GM18502 (cell line): ENCODE data around the gene PPP2R3B.
"Not testable (repeated sequence)": the region's sequence is repeated elsewhere in the genome, so short reads cannot be mapped to it uniquely, and the experiment has no call there.

Experiments used
- ATAC-seq: cut with Tn5 transposase; IDR thresholded peaks from one replicate; pipeline ENCODE4 v1.9.1; 2021; ENCODE audit warnings: mild to moderate bottlenecking; ENCODE audit not compliant: unreplicated experiment, poor library complexity

PPP2R3B gene

DNA sequence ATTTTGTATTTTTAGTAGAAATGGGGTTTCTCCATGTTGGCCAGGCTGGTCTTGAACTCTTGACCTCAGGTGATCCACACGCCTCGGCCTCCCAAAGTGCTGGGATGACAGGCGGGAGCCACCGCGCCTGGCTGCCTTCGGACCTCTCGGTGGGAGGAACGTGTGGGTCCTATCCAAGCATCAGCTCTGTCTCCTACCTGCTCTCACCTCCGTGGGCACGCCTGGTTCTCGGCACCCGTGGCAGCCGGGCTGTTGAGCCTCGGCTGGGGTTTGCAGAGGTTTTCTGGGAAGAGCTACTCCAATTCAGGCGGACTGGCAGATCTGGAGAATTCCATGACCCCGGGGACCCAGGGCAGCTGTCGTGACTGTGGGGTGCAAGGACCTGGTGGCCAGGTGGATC lies 23.6 kb upstream of the PPP2R3B start:
- no peak for ATAC-seq

DNA sequence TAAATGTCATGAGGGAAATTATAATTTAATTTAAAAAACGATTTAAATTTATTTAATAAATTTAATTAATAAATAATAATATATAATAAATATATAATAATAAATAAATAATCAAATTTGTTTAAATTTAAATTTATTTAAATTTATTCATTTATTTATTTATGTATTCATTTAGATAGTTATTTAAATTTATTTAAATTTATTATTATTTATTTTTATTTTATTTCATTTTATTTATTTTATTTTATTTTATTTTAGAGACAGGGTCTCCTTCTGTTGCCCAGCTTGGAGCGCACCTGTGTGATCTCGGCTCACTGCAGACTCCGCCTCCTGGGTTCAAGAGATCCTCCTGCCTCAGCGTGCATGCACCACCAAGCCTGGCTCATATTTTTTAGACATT lies 18.4 kb upstream of the PPP2R3B start:
- ATAC-seq: no peak

DNA sequence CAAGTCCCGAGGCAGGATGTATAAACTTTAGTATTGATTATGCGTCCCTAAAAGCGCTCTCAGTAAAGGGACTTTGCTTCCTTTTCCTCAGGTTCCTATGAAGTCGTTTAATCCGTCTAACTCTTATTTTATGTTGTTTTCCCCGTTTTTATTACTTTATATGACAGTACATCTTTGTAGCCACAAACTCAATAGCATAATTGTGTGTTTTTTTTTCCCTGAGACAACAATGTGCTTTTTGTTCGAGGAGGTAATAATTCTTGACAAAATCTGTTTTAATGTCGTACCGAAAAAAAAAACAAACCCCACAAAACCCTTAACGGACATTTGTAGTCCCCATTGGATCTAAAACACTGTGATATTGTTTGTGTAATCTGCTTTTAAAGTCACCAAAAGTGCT lies 17.9 kb upstream of the PPP2R3B start:
- no peak for ATAC-seq

DNA sequence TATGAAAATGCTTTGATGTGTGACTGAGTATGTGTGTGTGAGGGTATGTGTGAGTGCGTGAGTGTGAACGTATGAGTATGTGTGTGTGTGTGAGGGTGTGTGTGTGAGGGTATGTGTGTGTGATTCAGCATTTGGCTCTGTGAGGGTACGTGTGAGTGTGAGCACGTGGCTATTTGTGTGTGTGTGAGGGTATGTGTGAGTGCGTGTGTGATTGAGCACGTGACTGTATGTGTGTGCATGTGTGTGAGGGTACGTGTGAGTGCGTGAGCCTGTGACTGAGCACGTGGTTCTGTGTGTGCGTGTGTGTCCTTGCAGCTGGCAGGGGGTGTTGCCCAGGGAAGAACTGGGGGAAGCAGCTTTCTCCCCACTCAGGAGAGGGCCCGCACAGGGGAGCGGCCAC lies 16.1 kb upstream of the PPP2R3B start:
- ATAC-seq: no peak

DNA sequence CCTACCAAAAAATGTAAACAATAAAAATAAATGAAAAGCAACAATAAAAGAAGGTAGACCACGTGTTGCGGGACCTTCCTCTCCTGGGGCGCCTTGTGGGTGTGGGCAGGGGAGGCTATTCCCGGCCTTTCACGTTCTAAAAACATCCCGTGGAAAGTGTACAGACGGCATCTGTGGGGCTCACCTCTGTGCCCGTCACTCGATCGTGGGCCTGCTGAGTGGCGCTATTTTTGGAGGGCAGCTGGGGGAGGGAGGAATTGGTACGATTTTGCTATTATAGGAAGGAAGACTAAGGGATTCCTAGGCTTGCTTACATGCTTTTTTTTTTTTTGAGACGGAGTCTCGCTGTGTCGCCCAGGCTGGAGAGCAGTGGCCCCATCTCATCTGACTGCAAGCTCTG lies 13.6 kb upstream of the PPP2R3B start:
- ATAC-seq: no peak

DNA sequence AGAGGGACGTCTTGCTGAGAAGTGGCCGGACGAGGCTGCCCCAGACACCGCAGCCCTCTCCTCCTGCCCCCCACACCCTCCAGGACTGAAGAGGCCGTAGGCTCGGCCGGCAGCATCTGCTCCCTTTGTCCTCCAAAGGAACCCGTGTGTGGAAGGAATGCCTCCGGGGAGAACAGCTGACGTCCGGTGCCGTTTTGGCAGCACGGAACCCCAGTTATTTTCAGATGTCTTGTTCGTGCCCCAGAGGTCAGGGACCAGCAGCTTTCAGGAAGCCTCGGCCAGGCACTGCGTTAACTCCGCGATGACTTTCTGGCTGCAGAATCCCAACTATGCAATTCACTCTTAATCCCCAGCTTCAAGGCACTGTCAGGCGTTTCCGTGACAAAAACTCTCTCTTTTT lies 10.9 kb upstream of the PPP2R3B start:
- ATAC-seq: no peak

DNA sequence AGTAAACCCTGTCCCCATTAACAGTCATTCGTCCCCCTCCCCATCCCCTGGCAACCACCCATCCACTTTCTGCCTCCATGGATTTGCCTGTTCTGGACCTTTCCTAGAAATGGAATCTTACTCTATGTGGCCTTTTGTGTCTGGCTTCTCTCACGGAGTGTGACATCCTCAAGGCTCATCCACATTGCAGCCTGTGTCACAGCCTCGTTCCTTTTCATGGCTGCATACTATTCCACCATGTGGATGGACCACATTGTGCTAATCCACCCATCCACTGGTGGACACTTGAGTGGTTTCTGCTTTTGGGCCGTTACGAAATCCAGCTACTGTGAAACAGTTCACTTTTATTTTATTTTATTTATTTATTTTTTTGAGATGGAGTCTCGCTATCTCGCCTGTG lies 8.1 kb upstream of the PPP2R3B start:
- ATAC-seq: no peak

DNA sequence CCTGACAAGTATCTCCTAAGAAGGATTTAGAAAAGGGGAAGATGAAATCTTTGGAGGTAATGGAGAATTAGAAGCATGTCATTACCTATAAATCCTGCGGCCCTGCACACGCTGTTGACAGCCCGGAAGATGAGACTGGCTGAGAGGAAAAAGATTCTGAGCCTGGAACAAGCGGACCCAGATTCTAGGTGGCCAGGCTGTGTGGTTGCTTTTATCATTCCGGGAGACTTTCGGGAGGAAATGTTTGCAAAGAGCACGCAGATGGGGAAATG lies 5.8 kb upstream of the PPP2R3B start:
- ATAC-seq: no peak

DNA sequence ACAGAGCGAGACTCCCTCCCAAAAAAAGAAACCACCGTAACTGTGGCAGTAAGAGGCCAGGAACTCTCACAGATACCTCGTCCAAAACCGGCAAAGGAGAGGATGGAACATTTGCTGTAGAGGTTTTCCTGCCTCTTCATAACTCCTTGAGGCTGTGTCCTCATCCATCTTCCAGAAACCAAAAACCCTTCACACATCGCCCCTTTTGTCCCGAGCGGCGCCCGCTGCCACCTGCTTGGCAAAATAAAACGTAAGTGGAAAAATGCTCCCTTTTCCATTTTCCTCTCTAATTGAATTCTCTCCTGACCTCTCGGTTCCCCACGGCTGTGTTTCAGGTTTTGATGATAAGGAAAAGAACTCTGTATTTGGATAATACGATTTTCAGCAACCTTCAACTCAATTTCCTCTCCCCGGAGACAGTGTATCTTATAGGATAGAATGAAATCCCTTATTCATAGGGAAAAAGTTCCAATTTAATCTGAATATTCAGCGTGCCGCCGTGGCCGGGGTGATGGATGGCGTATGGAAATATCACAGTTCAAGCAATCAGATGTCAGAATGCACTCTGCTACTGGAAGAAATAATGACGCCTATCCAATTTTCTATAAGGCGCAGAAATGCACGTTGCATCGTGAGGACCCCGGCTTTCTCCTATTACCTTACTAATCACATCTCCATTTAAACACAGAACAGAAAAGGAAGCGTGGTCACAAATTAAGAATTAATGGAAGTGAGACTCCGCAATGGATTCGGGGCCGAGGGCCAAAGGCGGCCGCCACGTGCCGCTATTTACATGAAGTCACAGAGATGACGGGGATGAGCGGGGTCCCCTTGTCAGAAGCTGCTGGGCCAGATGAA lies 5.2 kb upstream of the PPP2R3B start:
- no peak for ATAC-seq

DNA sequence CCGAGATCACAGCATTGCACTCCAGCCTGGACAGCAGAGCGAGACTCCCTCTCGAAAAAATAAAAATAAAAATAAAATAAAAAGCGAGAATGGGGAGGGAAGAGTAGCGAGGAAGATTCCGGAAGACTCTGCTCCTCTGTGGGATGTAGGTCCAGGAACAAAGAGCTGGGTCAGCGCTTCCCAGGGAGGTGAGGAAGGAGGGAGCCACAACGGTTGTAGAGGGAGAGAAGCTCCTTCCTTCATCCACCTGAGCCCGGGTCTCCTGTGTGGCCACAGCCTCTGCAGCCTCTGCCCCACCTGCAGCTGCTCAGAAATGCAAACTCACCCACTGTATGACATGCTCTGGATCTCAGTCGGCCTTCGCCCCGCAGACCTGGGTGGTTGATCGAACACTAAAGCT lies 3.8 kb upstream of the PPP2R3B start:
- no peak for ATAC-seq

DNA sequence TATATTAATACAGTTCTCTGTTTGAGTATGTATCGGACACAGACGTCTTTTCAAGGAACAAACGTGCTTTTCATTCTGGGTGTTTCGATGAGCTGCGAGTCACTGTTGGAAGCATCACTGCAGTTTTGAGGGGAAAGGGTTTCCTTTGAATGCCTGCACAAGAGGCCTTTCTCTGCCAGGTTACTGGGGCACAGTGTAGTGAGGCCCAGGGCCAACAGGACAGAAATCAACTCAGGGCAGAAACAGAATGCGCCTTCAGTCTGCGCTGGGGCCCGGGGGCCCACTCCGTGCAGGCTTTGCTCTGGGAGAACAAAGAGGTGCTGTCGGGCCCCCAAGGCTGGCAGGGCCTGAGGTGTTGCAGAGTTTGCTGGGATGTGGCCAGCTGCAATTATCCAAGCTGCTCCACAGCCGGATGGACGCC lies 2.3 kb upstream of the PPP2R3B start:
- no peak for ATAC-seq

DNA sequence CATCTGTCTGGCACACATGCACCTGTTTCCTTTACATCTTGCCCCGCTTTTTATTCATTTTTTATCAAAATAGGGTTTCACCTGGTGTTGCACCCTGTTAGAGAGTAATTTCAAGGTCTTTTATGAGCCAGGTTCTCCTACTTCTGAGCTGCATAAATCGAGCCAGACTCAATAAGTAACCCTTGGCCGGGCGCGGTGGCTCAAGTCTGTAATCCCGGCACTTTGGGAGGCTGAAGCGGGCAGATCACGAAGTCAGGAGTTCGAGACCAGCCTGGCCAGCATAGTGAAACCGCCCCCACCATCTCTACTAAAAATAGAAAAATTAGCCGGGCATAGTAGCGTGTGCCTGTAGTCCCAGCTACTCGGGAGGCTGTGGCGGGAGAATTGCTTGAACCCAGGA lies 1.0 kb upstream of the PPP2R3B start:
- no peak for ATAC-seq

DNA sequence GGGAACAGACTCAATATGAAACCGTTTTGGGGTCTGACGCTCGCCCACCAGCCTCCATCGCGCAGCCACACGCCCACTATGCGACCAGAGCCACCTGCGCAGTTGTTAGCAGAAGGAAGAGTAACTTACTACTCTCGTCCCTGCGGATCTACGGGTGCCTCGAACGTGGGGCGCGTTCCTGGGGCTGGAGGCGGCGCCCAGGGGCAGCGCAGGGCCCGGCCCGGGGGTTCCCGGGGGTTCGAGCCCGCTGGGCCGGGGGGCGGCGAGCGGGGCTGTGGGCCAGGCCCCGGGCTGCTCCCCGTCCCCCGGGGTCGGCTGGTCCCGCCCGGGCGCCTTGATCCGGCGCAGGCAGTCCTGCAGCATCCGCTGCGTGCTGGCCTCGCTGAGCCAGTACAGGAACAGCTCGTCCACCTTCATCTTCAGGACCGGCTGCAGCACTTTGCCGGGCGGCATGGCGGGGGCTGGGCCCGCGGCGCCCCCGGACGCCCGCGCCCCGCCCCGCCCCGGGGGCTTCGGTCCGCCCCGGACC lies 404 bp downstream of the PPP2R3B start:
- ATAC-seq: peak; percentile 35

DNA sequence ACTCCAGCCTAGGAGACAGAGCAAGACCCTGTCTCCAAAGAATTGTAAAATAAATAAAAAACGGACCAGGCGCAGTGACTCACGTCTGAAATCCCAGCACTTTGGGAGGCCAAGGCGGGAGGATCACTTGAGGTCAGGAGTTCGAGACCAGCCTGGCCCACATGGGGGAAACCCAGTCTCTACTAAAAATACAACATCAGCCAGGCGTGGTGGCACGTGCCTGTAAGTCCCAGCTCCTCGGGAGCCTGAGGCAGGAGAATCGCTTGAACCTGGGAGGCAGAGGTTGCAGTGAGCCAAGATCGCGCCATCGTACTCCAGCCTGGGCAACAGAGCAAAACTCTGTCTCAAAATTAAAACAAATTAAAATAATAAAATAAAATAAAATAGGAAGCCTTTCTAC lies 971 bp downstream of the PPP2R3B start:
- not testable (repeated sequence) for ATAC-seq

DNA sequence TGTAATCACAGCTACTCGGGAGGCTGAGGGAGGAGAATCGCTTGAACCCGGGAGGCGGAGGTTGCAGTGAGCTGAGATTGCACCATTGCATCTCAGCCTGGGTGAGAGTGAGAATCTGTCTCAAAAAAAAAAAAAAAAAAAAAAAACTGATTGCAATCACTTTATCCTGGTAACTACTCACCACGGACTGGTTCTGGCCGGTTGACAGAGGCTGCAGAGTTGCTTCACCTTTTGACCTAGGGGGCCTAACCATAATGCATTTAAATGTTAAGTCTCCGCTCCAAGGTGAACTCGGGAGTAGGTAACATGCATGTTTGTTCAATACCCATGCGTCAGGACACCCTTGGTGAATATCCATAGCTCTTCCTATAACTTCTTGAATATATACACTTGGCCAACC lies 1.8 kb downstream of the PPP2R3B start:
- no peak for ATAC-seq

DNA sequence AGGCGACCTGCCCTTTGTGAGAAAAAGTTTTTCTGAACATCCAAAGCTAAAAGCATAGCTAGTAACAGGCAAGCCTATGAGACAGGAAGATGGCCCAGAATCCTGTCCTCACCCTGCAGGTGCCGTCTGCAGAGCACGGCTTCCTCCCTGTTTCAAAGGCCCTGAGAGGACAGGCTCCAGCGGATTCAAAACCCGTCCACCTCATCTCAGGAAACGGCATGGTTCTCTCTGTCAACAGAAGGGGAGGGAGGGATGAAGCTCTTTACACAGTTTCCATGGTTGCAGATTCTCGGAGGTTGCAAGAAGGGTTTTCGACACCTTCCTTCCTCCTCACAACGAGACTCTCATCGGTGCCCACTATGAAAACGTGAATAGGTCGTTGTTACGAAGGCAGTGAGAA lies 8.3 kb downstream of the PPP2R3B start:
- ATAC-seq: no peak

DNA sequence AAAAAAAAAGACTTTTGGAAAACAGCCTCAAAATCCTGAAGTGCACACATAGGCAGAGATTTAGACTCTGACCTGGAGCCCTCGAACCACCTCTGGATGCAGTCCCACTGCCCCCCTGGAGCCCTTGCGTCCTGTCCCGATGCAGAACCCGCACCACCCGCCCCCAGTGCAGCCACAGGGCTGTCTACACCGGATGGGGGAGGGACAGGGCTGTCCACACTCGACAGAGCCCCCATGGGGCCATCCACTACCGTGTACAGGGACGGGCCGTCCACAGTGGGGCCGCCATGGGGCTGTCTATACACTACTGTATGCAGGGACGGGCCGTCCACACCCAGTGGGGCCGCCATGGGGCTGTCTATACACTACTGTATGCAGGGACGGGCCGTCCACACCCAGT lies 10.5 kb downstream of the PPP2R3B start:
- not testable (repeated sequence) for ATAC-seq

DNA sequence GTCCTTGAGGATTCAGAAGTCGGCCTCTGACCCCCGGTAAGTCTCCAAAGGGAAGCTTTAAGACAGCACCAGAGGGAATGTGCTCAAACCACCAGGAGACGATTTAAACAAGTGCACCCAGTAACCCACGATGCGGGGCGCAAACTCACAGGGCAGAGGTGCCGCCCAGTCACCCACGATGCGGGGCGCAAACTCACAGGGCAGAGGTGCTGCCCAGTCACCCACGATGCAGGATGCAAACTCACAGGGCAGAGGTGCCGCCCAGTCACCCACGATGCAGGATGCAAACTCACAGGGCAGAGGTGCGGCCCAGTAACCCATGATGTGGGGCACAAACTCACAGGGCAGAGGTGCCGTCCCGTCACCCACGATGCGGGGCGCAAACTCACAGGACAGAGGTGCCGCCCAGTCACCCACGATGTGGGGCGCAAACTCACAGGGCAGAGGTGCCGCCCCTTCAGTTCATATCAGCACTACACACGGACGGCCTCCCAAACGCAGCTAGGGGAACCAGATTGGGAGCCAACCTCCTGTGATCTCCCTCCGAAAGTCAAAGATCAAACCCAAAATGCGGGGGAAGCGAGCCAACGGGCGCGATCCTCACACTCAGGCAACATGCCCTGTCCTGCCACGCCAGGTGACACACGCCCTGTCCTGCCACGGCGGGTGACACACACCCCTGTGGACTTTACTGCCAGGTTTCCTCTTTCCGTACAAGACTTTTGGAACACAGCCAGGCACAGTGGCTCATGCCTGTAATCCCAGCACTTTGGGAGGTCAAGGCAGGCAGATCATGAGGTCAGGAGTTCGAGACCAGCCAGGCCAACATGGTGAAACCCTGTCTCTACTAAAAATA lies 11.3 kb downstream of the PPP2R3B start:
- ATAC-seq: no peak

DNA sequence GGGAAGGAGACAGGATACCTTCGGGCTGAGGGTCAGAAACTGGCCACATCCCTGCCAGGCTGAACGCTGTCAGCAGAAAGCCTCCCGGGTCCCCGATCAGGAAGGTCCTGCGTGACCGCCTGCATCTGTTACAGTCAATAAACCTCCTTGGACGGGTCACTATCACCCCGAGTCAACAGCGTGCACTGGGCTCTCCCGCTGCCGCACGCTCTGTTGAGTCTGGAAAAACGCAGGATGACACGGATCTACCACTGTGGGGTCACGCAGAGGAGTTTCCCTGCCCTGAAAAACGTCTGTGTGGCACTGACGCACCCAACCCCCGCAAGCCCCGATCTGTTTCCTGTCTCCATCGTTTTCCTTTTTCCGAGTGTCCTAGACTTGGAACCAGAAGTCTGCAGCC lies 12.1 kb downstream of the PPP2R3B start:
- ATAC-seq: no peak

DNA sequence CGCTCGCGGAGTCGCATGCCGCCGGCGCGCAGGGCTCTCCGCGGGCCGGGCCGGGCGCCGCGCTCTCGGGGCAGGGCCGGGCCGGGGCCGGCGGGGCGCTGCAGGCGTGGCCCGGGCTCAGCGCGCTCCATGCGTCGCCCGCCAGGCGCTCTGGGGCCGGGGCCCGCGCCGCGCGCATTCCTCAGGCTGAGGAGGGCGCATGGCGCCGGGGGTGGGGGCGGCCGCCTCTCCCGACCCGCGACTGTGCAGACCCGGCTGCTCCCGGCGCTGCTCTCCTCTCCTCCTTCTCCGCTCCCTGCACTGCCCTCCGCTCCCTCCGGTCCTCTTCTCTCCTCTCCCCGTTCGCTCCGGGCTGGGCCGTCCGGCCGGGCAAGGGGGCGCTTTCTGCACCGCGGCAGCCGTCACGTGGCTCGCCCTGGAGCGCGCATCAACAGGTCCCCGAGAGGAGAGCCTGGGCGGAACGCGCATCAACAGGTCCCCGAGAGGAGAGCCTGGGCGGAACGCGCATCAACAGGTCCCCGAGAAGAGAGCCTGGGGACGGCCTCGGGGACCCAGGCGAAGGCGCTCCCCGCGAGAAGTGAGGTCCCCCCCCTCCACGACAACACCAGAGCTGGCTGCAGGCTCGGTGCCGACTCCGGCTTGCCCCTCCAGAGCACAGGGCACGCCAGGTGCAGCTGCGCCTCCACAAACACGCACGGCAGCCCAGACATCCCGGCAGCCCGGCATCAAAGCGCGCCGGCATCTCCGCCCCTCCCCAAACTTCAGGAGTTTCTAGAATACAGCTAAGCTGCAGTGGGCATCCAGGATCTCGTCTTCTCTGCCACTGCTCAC lies 12.9 kb downstream of the PPP2R3B start:
- no peak for ATAC-seq
